ENCODE data around the gene ABCC4.
A peak's percentile ranks its signal among the peaks of the same experiment; 100 is the strongest.

The ABCC4 gene

DNA sequence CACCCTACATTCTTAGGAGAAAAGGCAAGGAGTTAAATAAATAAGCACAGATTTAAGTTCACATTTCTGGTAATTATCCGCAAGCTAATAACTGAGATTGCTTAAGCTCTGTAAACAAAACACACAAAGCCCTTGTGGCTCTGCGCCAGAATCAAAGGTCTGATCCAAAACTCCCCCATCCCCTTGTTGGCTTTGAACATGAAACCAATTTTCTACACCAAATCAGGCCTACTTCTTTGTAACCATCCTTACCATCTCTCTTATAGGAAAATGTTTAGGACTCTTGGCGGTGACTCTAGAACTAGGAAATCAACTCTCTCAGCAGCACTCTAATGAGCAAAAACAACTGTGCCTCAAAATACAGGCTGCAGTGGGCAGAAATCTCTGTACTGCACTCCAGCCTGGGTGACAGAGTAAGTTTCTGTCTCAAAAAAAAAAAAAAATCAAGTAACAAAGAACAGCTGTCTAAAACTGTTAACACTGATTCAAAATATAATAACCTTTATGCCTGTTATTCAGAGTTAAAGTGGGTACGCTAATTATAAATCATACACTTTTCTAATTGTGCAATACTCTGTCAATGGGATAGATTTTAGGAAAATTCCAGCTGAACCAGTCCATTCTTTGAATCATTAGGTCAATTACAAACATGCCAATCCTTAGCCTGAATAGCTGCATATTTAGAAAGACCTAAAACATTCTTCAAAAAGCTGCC is 25.8 kb downstream of the ABCC4 start (continued):
- TF ChIP-seq EGR2 (tag by site-specific recombination; IDR thresholded peaks at IDR 0.05; ENCODE audit: low read depth) (no peak), ZNF433 (tag by site-specific recombination; IDR thresholded peaks at IDR 0.05; ENCODE audit: low read depth) (no peak), ZNF266 (tag by site-specific recombination; IDR thresholded peaks at IDR 0.05; ENCODE audit: low read depth) (no peak), ZNF837 (tag by site-specific recombination; IDR thresholded peaks at IDR 0.05) (no peak), BCL11B (tag by site-specific recombination; IDR thresholded peaks at IDR 0.05; ENCODE audit: low read depth) (no peak), IKZF3 (tag by site-specific recombination; IDR thresholded peaks at IDR 0.05) (peak; percentile 54; the same call in 1 of the 2 replicates), ZNF776 (tag by site-specific recombination; IDR thresholded peaks at IDR 0.05; ENCODE audit: borderline replicate concordance) (no peak), MZF1 (tag by site-specific recombination; IDR thresholded peaks at IDR 0.05; ENCODE audit: borderline replicate concordance) (no peak), ZNF132 (tag by site-specific recombination; IDR thresholded peaks at IDR 0.05; ENCODE audit: borderline replicate concordance) (no peak), ZNF292 (tag by site-specific recombination; IDR thresholded peaks at IDR 0.05; ENCODE audit: borderline replicate concordance, low read depth) (no peak), ZNF324 (tag by site-specific recombination; IDR thresholded peaks at IDR 0.05) (no peak), ZBTB1 (tag by site-specific recombination; IDR thresholded peaks at IDR 0.05) (no peak), MYNN (tag by site-specific recombination; IDR thresholded peaks at IDR 0.05; ENCODE audit: borderline replicate concordance) (no peak), ZNF24 (tag by site-specific recombination; IDR thresholded peaks at IDR 0.05) (no peak), SCRT2 (tag by site-specific recombination; IDR thresholded peaks at IDR 0.05) (no peak)
- TF ChIP-seq, protein P1, sequence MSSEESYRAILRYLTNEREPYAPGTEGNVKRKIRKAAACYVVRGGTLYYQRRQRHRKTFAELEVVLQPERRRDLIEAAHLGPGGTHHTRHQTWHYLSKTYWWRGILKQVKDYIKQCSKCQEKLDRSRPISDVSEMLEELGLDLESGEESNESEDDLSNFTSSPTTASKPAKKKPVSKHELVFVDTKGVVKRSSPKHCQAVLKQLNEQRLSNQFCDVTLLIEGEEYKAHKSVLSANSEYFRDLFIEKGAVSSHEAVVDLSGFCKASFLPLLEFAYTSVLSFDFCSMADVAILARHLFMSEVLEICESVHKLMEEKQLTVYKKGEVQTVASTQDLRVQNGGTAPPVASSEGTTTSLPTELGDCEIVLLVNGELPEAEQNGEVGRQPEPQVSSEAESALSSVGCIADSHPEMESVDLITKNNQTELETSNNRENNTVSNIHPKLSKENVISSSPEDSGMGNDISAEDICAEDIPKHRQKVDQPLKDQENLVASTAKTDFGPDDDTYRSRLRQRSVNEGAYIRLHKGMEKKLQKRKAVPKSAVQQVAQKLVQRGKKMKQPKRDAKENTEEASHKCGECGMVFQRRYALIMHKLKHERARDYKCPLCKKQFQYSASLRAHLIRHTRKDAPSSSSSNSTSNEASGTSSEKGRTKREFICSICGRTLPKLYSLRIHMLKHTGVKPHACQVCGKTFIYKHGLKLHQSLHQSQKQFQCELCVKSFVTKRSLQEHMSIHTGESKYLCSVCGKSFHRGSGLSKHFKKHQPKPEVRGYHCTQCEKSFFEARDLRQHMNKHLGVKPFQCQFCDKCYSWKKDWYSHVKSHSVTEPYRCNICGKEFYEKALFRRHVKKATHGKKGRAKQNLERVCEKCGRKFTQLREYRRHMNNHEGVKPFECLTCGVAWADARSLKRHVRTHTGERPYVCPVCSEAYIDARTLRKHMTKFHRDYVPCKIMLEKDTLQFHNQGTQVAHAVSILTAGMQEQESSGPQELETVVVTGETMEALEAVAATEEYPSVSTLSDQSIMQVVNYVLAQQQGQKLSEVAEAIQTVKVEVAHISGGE (tag by site-specific recombination; conservative IDR thresholded peaks at IDR 0.05; ENCODE audit: low read depth) = no peak
- TF ChIP-seq, protein P2, sequence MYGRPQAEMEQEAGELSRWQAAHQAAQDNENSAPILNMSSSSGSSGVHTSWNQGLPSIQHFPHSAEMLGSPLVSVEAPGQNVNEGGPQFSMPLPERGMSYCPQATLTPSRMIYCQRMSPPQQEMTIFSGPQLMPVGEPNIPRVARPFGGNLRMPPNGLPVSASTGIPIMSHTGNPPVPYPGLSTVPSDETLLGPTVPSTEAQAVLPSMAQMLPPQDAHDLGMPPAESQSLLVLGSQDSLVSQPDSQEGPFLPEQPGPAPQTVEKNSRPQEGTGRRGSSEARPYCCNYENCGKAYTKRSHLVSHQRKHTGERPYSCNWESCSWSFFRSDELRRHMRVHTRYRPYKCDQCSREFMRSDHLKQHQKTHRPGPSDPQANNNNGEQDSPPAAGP (tag by site-specific recombination; IDR thresholded peaks at IDR 0.05) = no peak
- TF ChIP-seq, protein P3, sequence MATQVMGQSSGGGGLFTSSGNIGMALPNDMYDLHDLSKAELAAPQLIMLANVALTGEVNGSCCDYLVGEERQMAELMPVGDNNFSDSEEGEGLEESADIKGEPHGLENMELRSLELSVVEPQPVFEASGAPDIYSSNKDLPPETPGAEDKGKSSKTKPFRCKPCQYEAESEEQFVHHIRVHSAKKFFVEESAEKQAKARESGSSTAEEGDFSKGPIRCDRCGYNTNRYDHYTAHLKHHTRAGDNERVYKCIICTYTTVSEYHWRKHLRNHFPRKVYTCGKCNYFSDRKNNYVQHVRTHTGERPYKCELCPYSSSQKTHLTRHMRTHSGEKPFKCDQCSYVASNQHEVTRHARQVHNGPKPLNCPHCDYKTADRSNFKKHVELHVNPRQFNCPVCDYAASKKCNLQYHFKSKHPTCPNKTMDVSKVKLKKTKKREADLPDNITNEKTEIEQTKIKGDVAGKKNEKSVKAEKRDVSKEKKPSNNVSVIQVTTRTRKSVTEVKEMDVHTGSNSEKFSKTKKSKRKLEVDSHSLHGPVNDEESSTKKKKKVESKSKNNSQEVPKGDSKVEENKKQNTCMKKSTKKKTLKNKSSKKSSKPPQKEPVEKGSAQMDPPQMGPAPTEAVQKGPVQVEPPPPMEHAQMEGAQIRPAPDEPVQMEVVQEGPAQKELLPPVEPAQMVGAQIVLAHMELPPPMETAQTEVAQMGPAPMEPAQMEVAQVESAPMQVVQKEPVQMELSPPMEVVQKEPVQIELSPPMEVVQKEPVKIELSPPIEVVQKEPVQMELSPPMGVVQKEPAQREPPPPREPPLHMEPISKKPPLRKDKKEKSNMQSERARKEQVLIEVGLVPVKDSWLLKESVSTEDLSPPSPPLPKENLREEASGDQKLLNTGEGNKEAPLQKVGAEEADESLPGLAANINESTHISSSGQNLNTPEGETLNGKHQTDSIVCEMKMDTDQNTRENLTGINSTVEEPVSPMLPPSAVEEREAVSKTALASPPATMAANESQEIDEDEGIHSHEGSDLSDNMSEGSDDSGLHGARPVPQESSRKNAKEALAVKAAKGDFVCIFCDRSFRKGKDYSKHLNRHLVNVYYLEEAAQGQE (tag by site-specific recombination; IDR thresholded peaks at IDR 0.05) = no peak
- TF ChIP-seq, protein P4, sequence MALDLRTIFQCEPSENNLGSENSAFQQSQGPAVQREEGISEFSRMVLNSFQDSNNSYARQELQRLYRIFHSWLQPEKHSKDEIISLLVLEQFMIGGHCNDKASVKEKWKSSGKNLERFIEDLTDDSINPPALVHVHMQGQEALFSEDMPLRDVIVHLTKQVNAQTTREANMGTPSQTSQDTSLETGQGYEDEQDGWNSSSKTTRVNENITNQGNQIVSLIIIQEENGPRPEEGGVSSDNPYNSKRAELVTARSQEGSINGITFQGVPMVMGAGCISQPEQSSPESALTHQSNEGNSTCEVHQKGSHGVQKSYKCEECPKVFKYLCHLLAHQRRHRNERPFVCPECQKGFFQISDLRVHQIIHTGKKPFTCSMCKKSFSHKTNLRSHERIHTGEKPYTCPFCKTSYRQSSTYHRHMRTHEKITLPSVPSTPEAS (tag by site-specific recombination; IDR thresholded peaks at IDR 0.05) = no peak
- TF ChIP-seq, protein P5, sequence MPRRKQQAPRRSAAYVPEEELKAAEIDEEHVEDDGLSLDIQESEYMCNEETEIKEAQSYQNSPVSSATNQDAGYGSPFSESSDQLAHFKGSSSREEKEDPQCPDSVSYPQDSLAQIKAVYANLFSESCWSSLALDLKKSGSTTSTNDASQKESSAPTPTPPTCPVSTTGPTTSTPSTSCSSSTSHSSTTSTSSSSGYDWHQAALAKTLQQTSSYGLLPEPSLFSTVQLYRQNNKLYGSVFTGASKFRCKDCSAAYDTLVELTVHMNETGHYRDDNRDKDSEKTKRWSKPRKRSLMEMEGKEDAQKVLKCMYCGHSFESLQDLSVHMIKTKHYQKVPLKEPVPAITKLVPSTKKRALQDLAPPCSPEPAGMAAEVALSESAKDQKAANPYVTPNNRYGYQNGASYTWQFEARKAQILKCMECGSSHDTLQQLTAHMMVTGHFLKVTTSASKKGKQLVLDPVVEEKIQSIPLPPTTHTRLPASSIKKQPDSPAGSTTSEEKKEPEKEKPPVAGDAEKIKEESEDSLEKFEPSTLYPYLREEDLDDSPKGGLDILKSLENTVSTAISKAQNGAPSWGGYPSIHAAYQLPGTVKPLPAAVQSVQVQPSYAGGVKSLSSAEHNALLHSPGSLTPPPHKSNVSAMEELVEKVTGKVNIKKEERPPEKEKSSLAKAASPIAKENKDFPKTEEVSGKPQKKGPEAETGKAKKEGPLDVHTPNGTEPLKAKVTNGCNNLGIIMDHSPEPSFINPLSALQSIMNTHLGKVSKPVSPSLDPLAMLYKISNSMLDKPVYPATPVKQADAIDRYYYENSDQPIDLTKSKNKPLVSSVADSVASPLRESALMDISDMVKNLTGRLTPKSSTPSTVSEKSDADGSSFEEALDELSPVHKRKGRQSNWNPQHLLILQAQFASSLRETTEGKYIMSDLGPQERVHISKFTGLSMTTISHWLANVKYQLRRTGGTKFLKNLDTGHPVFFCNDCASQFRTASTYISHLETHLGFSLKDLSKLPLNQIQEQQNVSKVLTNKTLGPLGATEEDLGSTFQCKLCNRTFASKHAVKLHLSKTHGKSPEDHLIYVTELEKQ (tag by site-specific recombination; IDR thresholded peaks at IDR 0.05; ENCODE audit: borderline replicate concordance) = no peak
- TF ChIP-seq, protein P6, sequence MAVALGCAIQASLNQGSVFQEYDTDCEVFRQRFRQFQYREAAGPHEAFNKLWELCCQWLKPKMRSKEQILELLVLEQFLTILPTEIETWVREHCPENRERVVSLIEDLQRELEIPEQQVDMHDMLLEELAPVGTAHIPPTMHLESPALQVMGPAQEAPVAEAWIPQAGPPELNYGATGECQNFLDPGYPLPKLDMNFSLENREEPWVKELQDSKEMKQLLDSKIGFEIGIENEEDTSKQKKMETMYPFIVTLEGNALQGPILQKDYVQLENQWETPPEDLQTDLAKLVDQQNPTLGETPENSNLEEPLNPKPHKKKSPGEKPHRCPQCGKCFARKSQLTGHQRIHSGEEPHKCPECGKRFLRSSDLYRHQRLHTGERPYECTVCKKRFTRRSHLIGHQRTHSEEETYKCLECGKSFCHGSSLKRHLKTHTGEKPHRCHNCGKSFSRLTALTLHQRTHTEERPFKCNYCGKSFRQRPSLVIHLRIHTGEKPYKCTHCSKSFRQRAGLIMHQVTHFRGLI (tag by site-specific recombination; IDR thresholded peaks at IDR 0.05) = no peak
- TF ChIP-seq, protein P7, sequence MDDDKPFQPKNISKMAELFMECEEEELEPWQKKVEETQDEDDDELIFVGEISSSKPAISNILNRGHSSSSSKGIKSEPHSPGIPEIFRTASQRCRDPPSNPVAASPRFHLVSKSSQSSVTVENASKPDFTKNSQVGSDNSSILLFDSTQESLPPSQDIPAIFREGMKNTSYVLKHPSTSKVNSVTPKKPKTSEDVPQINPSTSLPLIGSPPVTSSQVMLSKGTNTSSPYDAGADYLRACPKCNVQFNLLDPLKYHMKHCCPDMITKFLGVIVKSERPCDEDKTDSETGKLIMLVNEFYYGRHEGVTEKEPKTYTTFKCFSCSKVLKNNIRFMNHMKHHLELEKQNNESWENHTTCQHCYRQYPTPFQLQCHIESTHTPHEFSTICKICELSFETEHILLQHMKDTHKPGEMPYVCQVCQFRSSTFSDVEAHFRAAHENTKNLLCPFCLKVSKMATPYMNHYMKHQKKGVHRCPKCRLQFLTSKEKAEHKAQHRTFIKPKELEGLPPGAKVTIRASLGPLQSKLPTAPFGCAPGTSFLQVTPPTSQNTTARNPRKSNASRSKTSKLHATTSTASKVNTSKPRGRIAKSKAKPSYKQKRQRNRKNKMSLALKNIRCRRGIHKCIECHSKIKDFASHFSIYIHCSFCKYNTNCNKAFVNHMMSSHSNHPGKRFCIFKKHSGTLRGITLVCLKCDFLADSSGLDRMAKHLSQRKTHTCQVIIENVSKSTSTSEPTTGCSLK (tag by site-specific recombination; IDR thresholded peaks at IDR 0.05) = no peak
